SW480 (cell line): ENCODE data around the gene PTPRT.

Experiments used
- DNase-seq: peaks from one replicate; pipeline ENCODE4 v3.0.0-alpha.2; 2016; ENCODE audit warnings: low spot score

PTPRT gene

DNA sequence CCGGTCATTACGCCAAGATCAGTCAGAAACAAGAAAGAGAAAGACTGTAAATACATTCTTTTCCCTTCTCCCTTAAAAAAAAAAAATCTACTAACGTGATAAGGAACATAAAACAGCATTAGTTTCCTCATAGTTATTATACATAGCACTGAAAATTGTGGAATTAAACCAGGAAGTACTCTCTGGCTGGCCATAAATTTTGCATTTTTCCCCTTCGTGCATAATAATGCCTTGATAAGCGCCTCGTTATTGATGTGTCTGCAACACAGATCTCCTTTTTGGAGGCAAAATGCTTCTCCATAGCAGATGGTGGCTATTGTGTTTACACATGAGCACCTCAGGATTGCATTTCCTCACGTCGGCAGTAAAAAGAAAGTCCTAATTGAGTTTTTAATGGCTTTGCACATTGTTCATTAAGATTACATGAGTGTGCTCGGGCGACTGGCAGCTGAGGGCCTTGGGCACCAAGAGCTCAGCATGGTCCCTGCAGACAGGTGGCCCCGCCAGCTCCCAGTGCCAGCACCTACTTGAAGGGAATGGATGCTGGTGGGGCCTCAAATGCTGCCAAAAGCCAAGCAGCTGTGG lies 394.5 kb downstream of the PTPRT start:
- DNase-seq, result no peak

DNA sequence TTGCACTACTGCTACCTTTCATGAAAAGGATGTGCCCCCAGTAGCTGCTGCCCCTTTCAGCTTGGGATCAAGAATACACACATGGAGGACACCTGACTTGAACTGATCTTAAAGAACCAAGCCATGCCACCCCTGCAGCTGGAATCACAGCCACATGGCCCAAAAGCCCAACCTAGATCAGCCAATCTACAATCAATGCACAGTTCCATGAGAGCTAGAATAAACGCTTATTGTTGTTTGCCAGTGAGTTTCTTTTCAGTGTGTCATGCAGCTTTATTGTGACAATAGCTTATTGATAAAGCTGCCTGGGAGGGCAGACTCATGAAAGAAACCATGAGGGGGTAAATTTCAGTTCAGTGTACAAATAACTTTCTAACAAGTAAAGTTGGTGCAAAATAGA lies 397.7 kb downstream of the PTPRT start:
- no peak for DNase-seq

GRCh38 chr20:42790111-42790510 lies 399.6 kb downstream of the PTPRT start:
- DNase-seq, result no peak

GRCh38 chr20:42788707-42789106 lies 401.0 kb downstream of the PTPRT start:
- DNase-seq, result no peak

DNA sequence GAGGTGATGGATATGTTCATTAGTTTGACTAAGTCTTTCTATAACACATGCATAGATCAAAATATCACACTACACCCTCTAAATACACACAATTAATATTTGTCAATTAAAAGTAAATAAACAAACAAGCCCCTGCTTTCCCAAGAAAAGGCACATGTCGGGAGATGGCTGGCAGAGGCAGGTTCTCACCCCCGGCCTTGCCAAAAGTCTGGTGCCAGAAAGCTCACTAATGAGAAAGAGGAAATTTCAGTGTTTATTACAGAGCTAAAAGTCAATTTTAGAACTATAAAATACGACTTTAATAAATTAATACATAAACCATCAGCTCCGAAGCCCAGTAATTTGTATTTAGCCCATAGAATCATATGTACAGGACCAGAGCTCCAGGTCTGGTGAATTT lies 404.7 kb downstream of the PTPRT start:
- DNase-seq, result no peak

DNA sequence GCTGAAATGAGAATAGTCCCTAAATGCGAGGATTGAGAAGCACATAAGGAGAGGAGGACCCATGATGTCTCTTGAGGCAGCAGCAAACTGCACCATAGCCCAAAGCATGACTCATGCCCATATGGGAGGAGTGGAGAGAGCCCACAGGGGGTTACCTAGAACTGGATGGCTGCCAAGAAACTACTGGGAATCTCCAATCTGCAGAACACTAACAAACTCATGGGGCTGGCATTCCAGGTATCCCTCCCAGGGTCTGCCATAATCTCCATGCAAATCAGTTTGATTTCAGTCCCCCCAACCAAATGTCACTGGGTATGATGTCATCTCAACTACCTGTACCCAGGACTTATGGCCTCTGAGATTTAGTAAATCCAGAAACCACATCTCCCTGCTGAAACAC lies 410.5 kb downstream of the PTPRT start:
- peak; percentile 18 for DNase-seq

GRCh38 chr20:42775866-42776265 lies 413.8 kb downstream of the PTPRT start:
- no peak for DNase-seq

DNA sequence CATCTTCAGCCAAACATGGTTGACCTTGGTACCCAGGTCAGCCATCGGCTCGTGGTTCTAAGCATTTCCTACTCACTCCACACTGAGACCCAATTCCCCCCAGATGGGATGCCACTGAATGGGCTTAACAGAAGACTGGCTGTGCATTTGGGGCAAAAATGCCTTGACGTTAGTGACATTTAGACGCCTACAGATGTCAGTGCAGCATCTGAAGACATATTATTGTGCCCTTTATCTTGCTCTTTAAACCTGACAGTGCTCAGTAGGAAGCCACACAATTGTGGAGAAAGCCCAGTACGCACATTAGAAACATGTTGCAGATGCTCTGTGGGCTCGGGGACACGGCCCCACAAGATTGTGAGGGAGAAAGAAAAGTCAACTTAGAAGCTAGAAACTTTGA lies 414.7 kb downstream of the PTPRT start:
- peak; percentile 19 for DNase-seq

- no peak for DNase-seq
Observed at GRCh38 chr20:42763015-42763414, 426.7 kb downstream of the PTPRT start.

DNA sequence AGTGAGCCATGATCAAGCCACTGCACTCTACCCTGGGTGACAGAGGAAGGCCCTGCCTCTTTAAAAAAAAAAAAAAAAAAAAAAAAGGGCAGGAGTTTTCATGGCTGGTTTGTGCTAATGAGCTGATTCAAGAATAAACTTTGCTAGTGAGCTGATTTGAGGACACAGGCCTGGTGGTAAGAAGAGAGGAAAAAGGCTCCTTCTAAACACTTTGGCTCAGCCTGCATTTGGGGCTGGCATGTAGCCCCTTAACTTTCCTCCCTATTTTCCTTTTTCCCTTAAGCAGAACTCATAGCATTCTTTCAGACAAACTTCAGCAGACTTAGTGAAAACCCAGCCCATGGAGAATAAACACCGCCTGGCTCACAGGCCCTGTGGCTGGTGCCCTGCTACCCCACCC lies 432.7 kb downstream of the PTPRT start:
- no peak for DNase-seq

DNA sequence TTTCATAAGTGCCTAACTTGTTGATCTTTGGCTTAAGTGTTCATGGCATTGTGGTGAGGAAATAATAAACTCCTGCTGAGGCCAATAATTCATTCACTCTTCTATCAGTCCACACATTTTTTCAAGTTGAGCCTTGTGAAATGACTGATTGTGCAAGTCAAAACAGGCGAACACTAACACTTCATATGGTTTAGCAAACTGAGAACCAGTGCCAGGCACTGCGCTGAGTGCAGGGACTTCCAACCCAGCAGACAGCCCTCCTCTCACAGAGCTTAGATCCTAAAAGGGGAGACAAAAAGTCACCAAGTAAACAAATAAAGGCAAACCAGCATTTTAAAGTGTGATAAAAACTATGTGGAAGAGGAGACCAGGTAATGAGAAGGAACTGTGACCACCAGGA lies 435.0 kb downstream of the PTPRT start:
- no peak for DNase-seq

- no peak for DNase-seq
Observed at GRCh38 chr20:42752620-42753019, 437.1 kb downstream of the PTPRT start.

DNA sequence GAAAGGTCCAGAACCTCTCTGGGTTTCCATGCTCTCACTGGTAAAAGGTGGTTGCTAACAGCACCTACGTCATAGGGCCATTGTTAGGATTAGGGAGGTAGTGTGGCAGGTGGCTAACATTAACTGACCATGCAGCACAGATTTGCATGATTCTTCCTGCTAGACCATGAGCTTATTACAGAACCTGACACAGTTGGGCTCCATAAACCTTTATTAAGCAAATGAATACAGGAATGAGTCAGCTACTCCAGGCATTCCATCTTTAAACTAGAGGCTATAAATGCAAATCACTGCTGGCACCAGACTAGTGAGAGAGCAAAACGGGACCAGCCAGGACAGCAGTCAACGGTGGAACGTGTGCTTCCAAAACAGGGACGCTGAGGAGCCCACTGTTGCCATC lies 440.1 kb downstream of the PTPRT start:
- peak; percentile 25 for DNase-seq

DNA sequence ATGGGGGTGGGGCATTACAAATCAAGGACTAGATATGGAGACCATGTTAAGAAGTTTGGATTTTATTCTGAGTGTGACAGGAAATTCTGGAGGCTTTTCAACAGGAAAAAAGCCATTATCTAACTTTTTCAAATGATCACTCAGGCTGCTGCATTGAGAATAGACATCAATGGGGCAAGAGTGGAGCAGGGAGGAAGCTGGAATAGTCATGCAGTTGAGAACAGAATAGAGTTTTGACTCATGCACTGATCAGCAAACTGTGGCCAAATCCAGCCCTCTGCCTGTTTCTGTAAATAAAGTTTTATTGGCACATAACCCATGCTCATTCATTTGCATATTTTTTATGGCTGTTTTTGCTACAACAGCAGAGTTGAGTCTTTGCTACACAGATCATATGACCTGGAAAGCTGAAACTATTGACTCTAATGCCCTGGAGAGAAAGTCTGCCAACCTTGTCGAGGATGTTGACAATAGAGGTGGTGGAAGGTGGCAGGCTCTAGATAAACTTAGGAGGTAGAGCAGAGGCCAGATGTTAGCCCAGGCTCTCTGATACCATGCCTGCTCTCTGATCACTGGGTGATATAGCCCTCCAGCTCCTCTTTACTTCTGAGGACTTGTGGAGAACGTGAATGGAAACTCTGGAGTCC lies 441.8 kb downstream of the PTPRT start:
- no peak for DNase-seq

DNA sequence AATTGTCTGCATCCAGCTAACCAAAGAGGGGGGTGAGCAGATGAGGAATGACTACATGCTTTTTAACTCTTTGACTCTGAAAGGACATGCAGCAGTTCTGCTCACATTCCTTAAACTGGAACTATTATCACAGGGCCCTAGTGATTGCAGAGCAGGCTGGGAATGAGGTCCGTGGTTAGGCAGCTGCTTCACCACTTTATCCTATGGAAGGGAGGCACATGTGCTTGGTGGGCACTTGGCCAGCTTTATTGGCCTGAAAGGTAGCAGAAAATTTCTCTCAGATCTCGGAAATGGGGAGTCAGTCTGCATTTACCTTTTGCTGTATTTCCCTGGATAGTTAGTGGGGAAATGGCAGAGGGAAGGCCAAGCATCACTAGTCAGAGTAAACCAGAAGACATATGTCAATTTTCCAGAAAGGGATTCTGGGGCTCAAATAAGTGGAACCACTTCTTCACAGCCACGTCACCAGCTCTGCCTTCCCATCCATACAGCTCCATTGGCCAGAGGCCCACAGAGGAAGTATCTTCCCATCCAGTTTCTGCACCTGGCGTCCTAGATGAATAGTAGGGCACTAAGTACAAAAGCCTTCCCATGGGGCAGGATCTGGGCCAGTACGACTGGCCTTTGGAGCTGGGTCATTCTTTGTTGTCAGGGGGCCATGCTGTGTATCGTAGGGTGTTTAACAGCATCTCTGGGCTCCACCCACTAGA lies 444.8 kb downstream of the PTPRT start:
- DNase-seq, result no peak

- DNase-seq, result no peak
Observed at GRCh38 chr20:42742926-42743325, 446.8 kb downstream of the PTPRT start.

DNA sequence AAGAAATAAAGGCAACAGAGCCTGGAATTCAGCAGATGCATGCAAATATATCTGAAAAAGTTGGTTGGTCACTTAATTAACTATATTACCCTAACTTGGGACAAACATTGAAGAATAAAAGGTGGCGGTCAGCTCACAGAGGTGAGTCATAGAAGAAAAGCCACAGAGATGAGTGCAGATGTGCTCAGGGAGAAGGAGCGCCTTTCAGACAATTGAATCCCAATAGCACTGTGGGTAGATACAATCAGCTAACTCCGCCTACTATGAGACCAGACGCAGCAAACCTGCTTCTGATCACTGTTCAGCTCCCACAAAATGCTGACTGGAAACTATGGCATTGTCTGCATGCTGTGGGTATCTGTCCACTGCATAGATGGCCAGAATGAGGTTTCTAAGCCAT lies 447.8 kb downstream of the PTPRT start:
- DNase-seq, result peak; percentile 61

DNA sequence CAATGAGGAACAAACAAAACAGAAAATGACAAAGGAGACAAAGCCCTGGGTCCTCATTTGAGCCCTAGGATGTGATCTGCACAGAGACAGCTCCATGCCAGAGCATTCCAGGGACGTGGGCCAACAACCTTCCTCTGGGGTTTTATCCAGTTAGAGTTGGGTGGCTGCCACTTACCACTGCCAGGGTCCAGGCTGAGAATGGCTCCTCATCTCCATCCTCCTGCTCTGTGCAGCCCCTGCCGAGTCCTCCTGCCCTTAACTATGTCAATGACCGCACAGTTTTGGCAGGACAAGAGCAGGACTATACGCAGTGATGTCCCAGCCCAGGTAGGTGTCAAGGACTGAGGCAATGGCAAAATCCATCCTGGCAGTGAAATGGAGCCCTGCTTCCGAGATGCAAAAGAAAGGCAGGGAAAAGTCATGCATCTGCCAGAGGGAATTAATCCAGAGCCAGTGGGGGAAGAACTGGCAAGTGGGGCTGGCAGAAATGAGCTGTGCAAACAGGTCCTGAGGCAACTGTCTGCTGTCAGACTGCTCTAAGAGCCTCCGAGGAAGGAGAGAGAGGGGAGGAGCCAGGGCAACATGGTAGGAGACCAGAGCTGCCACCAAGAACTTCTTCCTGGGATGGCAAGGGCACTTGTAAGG lies 449.4 kb downstream of the PTPRT start:
- DNase-seq, result no peak

DNA sequence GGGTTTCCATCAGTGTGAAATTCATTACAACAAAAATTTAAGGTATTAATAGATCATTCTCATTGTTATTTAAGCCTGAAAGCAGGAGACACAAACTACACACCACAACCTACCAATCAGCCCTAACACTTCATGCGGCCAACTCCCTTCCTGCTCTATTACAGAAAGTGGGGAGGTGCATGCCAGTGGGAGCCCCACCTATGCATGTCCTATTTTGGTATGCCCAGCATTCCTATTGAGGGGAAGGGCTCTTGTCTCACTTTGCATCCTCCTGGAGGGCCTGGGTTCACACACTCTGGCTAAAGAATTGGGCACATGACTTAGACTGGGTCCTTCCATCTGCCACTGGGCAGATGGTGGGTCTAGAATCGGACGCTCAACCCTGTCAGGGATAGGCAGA lies 450.0 kb downstream of the PTPRT start:
- no peak for DNase-seq

- DNase-seq, result no peak
Observed at GRCh38 chr20:42735539-42735938, 454.2 kb downstream of the PTPRT start.

GRCh38 chr20:42734660-42735368 lies 454.9 kb downstream of the PTPRT start:
- no peak for DNase-seq

DNA sequence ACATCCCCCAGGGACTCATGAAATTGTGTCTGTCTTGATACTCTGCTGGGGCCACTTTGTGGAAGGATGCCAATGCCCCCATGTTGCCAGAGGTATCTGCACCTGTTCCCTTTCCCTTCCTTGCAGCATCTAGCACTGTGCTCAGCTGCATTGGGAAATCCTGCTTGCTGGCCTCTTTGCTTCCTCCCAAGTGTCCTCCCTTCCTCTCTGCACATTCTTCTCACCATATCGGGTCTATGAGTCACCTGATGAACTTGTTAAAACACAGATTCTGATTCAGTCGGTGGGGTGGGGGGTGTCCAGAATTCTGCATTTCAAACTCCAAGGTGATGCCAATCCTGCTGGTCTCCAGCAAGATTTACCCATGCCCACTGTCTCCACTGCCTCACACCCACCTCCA lies 467.8 kb downstream of the PTPRT start:
- no peak for DNase-seq
